ENCODE data around the gene EEA1.

EEA1 gene

DNA sequence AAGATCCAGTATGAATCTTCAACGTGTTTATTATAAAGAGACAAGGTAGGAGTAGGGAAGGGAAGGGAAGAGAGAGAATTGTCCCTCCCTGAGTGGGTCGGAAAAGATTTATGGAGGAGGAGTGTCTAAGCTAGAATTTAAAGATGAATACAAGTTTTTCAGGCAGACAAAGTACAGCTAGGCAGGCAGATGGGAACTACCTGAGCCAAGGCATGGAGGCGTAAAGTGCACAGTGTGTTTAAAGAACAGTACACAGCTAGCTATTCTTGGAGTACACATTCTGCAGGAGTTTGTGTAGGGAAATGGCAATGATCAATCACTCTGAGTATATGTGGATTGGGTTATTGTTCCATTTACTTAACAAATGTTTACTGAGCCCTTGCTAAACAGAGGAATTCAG, 206.2 kb downstream of the EEA1 start:
- H3K4me3 ChIP-seq (ENCODE audit: low read length): no peak overlapping the region
- TF ChIP-seq, protein P1, sequence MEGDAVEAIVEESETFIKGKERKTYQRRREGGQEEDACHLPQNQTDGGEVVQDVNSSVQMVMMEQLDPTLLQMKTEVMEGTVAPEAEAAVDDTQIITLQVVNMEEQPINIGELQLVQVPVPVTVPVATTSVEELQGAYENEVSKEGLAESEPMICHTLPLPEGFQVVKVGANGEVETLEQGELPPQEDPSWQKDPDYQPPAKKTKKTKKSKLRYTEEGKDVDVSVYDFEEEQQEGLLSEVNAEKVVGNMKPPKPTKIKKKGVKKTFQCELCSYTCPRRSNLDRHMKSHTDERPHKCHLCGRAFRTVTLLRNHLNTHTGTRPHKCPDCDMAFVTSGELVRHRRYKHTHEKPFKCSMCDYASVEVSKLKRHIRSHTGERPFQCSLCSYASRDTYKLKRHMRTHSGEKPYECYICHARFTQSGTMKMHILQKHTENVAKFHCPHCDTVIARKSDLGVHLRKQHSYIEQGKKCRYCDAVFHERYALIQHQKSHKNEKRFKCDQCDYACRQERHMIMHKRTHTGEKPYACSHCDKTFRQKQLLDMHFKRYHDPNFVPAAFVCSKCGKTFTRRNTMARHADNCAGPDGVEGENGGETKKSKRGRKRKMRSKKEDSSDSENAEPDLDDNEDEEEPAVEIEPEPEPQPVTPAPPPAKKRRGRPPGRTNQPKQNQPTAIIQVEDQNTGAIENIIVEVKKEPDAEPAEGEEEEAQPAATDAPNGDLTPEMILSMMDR (conservative IDR thresholded peaks at IDR 0.05; ENCODE audit: low read depth, low read length): no peak
- DNase-seq (ENCODE audit: low read depth): no peak

DNA sequence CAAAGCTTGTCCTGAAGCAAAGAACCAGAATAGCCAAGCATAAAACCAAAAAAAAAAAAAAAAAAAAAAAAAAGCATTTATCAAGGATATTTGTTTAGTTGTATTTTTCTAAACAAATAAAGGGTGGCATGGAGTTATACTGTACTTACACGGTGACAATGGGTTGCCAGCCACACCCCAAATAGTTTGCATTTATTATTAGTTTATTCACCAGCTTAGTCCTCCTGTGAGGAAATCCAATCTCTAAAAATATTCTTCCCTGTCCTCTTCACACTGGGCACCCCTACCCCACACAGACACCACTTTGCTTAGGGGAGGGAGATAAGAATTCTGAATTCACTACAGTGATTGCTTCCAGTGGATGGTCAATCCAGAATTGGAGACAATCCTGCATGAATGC, 207.4 kb downstream of the EEA1 start:
- TF ChIP-seq, protein P1 (conservative IDR thresholded peaks at IDR 0.05; ENCODE audit: low read depth, low read length): no peak
- no peak for DNase-seq (ENCODE audit: low read depth)
- H3K4me3 ChIP-seq (ENCODE audit: low read length): no peak overlapping the region

DNA sequence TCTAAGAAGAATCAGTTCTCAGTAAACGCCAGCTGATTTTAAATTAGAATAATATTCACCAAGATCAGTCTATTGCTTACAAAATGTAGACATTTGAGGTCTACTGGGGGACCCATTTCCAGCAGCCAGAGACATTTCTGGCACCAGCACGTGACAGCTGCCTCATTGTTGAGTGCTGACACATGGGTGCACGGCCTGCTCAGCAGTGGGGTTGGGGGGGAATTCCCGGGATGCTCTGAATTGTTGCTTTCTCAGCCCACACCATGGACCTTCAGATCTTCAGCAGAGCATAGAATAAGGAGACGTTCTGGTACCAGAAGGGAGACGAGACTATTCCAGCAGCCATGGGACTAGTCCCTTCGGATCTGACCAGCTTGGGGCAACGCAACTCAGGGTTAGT, 208.0 kb downstream of the EEA1 start:
- no peak overlapping the region for H3K4me3 ChIP-seq (ENCODE audit: low read length)
- TF ChIP-seq, protein P1 (conservative IDR thresholded peaks at IDR 0.05; ENCODE audit: low read depth, low read length): no peak
- no peak for DNase-seq (ENCODE audit: low read depth)

Measured in retinal pigment epithelial cell (primary cell).